ENCODE measurements around the gene NME7. TPM values are rescaled to one million over a fixed set of nuclear protein-coding genes. Genes with fewer than 3 reads are reported as not detected.

NME7 gene
- total RNA-seq, 1 experiment from 2014 or later = 13.2 TPM

- Mint-ChIP-seq H3K27ac (no peak overlapping the region), H3K4me1 (peaks cover 6% of the 10 kb centered on the region in 2 experiments), H3K27me3 (ENCODE audit: low read depth) (no peaks in the 10 kb centered on the region), H3K4me3 (no peak overlapping the region), H3K36me3 (ENCODE audit: insufficient read depth in 1 of 3, low read depth in 3 of 3) (peaks cover 25 to 55% (median 50%) of the 10 kb centered on the region in 3 experiments), H3K9me3 (no peaks in the 10 kb centered on the region)
- TF ChIP-seq CTCF (conservative IDR thresholded peaks at IDR 0.05) = no peak
- H3K14ac ChIP-seq (ENCODE audit: insufficient read depth, low read length) = no peak overlapping the region
- H3K79me2 ChIP-seq (ENCODE audit: insufficient read depth, low read length) = peaks cover 5% of the 10 kb centered on the region; the same call in 1 of the 2 replicates
- no peaks in the 10 kb centered on the region for H3K9me3 ChIP-seq (ENCODE audit: control insufficient read depth, low read depth, low read length)
- H3K9ac ChIP-seq (ENCODE audit: extremely low read depth, insufficient read length, low read length) = no peak overlapping the region
- no peaks in the 10 kb centered on the region for H4K20me1 ChIP-seq (ENCODE audit: control insufficient read depth, insufficient read depth, insufficient read length)
- no peak overlapping the region for H4K8ac ChIP-seq (replicated peaks; ENCODE audit: insufficient read length, low read depth, low read length)
- no peaks in the 10 kb centered on the region for H3K79me1 ChIP-seq (ENCODE audit: insufficient read depth, low read depth, low read length, poor library complexity, severe bottlenecking)
- H3K27me3 ChIP-seq (ENCODE audit: insufficient read depth, low read length) = no peaks in the 10 kb centered on the region
- no peak overlapping the region for H3K4me2 ChIP-seq (ENCODE audit: insufficient read depth, insufficient read length, low read length)
- no peak overlapping the region for H3K27ac ChIP-seq (ENCODE audit: insufficient read length, low read depth, low read length)
- H2AFZ ChIP-seq (ENCODE audit: low read length) = no peak overlapping the region
- no peak for DNase-seq
- WGBS (ENCODE audit: extremely low coverage, insufficient read length, low lambda C conversion rate) = no CpG with 5 or more reads among the region's 2 CpGs
- no peak overlapping the region for H2BK12ac ChIP-seq (ENCODE audit: insufficient read length, low read depth, low read length)
- no peak overlapping the region for H3K56ac ChIP-seq (ENCODE audit: insufficient read length, low read depth, low read length)
- no peak overlapping the region for H4K91ac ChIP-seq (ENCODE audit: insufficient read length, low read depth, low read length)
- H2AK5ac ChIP-seq (ENCODE audit: insufficient read length, low read length) = no peak overlapping the region
- no peak overlapping the region for H2BK5ac ChIP-seq (ENCODE audit: insufficient read length, low read length)
- no peaks in the 10 kb centered on the region for H3K4me1 ChIP-seq (ENCODE audit: insufficient read depth, low read length)
- no peak overlapping the region for H2BK15ac ChIP-seq (ENCODE audit: low read depth, low read length)
- no peaks in the 10 kb centered on the region for H3K23me2 ChIP-seq (ENCODE audit: insufficient read length, low read depth, low read length, poor library complexity, severe bottlenecking)
- H3T11ph ChIP-seq (ENCODE audit: low read length) = no peak overlapping the region
- no peak overlapping the region for H4K5ac ChIP-seq (ENCODE audit: insufficient read length, low read depth, low read length)
- H2BK20ac ChIP-seq (ENCODE audit: low read depth, low read length, poor library complexity, severe bottlenecking) = no peak overlapping the region
- H3K18ac ChIP-seq (ENCODE audit: insufficient read length, low read depth, low read length) = no peak overlapping the region
- no peak overlapping the region for H3K23ac ChIP-seq (ENCODE audit: insufficient read length, low read depth, low read length)
- no peak overlapping the region for H2BK120ac ChIP-seq (ENCODE audit: low read depth, low read length, poor library complexity, severe bottlenecking)
- no peak overlapping the region for H3K4ac ChIP-seq (ENCODE audit: low read depth, low read length)
These were observed 243.1 kb downstream of the NME7 start for GRCh38 chr1:169124459-169124858.

All from H9 (cell line).